A673 (cell line): ENCODE measurements around the gene IRF2BP2.

Experiments used
- CTCF ChIP-seq: fragments of 300-800, 200-600 bp; sonication (generic); conservative IDR thresholded peaks from 2 replicates; pipeline ENCODE4 v1.5.1; 2017; ENCODE audit warnings: low read depth, mild to moderate bottlenecking, antibody characterized with exemption, low read length, moderate library complexity, mixed read lengths
- EZH2 ChIP-seq: fragments of 200-600 bp; sonication (generic); IDR thresholded peaks from 2 replicates; pipeline ENCODE4 v1.6.1; 2017; ENCODE audit warnings: borderline replicate concordance, low read depth, mild to moderate bottlenecking, mixed read lengths, antibody characterized with exemption, low read length; ENCODE audit not compliant: poor library complexity, severe bottlenecking

DNA sequence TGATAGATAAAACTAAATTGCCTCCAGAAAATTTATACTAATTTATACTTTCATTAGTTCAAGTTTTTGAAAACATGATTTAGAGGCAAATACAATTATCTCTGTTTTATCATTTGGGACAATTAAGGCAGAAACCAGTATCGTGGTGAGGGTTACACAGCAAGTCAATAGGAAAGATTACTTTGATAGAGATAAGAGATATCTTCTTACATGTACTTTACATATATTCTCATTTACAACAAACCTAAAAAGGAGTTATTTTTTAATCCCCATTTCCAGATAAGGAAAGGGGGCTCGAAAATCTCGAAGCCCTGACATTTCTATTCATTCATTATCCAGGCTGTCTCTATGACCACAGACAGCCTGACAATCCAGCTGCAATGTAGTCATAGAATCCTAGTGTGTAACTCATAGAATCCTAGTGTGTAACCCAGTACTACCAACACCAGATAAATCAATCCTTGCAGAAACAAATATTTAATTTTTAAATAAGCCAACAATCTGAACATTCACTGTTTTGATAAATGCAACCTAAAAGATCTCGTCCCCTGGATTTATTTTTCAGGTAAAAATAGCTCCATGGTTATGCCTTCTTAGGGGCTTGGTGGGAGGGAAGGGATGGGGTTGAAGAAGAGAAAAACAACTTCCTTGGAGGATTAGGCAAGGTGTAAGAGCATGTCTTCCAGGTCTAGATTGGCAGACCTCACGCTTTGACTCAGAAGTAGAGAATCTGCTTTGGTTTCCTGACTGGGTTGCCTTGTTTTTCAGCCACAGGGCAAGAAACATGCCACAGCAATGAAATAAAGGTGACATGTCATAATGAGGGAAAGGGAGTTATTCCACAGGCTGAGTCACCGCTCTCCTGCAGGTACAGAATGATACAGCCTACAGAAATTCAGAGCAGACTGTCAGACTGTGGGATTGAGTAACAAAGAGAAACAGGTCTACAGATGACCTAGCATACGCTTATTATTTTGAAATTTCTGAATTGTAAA is 45.6 kb downstream of the IRF2BP2 start:
- TF ChIP-seq CTCF = no peak
- TF ChIP-seq EZH2 = no peak
